Hair follicular keratinocyte (primary cell): ENCODE data around the gene TOP2A. TPM values are rescaled to one million over a fixed set of nuclear protein-coding genes. Genes with fewer than 3 reads are reported as not detected.

ENCODE experiments used
- total RNA-seq: library from RNA; depleted of rRNA; stranded (reverse); fragments of >200 nt; gene quantifications from 2 replicates; pipeline ENCODE4 v1.2.3, GENCODE V29; 2015

Gene TOP2A, protein sequence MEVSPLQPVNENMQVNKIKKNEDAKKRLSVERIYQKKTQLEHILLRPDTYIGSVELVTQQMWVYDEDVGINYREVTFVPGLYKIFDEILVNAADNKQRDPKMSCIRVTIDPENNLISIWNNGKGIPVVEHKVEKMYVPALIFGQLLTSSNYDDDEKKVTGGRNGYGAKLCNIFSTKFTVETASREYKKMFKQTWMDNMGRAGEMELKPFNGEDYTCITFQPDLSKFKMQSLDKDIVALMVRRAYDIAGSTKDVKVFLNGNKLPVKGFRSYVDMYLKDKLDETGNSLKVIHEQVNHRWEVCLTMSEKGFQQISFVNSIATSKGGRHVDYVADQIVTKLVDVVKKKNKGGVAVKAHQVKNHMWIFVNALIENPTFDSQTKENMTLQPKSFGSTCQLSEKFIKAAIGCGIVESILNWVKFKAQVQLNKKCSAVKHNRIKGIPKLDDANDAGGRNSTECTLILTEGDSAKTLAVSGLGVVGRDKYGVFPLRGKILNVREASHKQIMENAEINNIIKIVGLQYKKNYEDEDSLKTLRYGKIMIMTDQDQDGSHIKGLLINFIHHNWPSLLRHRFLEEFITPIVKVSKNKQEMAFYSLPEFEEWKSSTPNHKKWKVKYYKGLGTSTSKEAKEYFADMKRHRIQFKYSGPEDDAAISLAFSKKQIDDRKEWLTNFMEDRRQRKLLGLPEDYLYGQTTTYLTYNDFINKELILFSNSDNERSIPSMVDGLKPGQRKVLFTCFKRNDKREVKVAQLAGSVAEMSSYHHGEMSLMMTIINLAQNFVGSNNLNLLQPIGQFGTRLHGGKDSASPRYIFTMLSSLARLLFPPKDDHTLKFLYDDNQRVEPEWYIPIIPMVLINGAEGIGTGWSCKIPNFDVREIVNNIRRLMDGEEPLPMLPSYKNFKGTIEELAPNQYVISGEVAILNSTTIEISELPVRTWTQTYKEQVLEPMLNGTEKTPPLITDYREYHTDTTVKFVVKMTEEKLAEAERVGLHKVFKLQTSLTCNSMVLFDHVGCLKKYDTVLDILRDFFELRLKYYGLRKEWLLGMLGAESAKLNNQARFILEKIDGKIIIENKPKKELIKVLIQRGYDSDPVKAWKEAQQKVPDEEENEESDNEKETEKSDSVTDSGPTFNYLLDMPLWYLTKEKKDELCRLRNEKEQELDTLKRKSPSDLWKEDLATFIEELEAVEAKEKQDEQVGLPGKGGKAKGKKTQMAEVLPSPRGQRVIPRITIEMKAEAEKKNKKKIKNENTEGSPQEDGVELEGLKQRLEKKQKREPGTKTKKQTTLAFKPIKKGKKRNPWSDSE (N-terminal part only)
- 35.8 and 125 TPM in 2 replicates for total RNA-seq

DNA sequence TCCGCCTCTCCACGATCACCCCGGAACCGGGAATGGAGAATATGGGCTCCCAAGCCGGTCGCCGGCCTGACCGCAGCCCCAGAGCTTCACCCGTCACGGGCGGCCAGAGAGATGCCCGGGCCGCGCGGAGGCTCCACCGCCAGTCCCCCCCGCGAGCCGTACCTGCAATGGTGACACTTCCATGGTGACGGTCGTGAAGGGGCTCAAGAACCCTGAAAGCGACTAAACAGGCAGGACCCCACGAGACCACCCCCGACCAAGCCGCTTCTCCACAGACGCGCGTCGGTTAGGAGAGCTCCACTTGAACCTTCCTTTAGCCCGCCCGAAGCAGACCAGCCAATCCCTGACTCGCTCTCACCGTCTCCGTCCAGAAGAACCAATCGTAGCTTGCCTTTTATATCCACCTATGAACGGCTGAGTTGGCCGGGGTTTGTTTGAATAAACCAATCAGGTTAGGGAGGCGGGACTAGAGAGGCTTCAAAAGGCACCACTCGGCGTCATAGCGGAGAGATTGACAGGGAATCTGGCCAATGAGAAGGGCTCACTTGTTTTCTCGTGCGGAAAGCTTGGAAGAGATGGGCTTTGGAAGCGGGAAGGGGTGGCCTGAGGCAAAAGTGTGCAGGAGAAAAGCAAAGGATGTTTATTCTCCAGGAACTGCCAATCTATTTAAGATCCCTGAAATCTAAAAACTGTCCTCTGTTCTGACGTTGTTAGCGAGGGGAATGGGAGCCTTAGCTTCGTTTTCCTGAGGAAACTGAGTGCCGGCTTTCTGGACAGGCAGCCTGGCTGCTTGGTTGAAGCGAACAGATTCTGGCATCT lies at the start of gene TOP2A:
TOP2A (minus strand) TSS at position 288 of the 819 bp plus-strand sequence; CDS start at position 183, 105 bp downstream.

DNA sequence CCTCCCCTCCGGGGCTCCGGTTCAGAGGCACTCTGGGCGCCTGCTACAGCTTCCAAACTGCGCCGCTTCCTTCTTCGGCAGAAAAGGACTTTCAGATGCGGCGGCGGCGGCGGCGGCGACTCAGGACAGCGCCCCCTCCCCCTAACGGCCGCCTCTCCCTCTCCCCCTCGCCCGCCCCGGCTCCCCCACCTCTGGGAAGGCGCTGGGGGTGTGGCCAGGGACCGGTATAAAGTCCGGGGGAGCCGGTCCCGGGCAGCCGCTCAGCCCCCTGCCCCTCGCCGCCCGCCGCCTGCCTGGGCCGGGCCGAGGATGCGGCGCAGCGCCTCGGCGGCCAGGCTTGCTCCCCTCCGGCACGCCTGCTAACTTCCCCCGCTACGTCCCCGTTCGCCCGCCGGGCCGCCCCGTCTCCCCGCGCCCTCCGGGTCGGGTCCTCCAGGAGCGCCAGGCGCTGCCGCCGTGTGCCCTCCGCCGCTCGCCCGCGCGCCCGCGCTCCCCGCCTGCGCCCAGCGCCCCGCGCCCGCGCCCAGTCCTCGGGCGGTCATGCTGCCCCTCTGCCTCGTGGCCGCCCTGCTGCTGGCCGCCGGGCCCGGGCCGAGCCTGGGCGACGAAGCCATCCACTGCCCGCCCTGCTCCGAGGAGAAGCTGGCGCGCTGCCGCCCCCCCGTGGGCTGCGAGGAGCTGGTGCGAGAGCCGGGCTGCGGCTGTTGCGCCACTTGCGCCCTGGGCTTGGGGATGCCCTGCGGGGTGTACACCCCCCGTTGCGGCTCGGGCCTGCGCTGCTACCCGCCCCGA lies 25.7 kb upstream of the TOP2A start, which contains the start of gene IGFBP4:
IGFBP4 (plus strand) TSS at position 255 of the 792 bp plus-strand sequence; CDS start at position 541, 286 bp downstream.

DNA sequence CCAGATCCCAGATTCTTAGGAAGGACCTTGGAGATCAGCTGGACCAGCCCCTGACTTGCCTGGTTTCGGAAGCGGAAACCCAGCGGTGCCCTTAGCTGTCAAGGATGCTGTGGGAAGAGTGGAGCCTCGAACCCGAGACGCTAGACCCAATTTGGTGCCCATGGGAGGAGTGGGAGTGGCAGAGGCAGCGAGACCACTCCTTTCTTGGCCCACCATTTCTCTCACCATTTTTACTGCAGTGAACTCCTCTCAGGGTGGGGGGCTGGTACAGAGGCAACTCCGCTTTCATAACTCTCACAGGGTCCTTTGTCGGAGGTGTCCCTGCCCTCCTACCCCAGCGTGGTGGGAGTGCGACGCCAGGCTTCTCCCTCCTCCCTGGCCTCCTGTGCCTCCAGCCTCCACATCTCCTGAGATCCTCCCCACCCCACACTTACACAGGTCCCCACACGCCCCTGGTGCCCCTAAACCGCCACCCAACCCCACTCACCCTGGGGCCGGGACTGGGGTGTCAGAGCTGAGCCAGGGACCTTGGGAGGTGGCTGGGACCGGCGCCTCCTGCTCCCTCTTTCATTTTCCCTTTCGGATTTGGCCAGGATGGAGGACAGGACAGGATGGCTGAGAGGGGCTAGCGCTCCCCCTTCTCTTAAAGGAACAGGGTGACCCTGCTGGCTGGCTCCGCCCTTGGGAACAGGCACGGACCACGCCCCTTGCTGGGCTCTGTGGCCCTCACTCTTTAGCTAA lies 53.4 kb downstream of the TOP2A start, which contains the start of gene GJD3:
GJD3 (minus strand) TSS at position 617 of the 741 bp plus-strand sequence. CDS start 922 bp downstream, outside the sequence.

Other genes with a start within 250 kb of the TOP2A start
- gene RAPGEFL1, start 240.4 kb downstream of the TOP2A start, total RNA-seq: 6.8 and 7.1 TPM in 2 replicates
- gene WIPF2, start 198.6 kb downstream of the TOP2A start, total RNA-seq: 7.3 and 9.7 TPM in 2 replicates
- gene CDC6, start 130.0 kb downstream of the TOP2A start, total RNA-seq: 13.6 and 40.7 TPM in 2 replicates
- gene RARA, start 108.7 kb downstream of the TOP2A start, total RNA-seq: 16.9 and 18.9 TPM in 2 replicates
- not detected in 2 replicates for gene GJD3, start 53.2 kb downstream of the TOP2A start, total RNA-seq
- 6.4 and 15.5 TPM in 2 replicates for gene IGFBP4, start 25.6 kb upstream of the TOP2A start, total RNA-seq
- gene TNS4, start 83.7 kb upstream of the TOP2A start, total RNA-seq: 286 and 305 TPM in 2 replicates
- not detected in 2 replicates for gene CCR7, start 147.6 kb upstream of the TOP2A start, total RNA-seq
- 58.8 and 64.9 TPM in 2 replicates for gene SMARCE1, start 229.9 kb upstream of the TOP2A start, total RNA-seq
- 0.11 and 0.47 TPM in 2 replicates for gene KRT222, start 247.3 kb upstream of the TOP2A start, total RNA-seq